ENCODE results near the gene FBXL22.

The FBXL22 gene

GRCh38 chr15:63573533-63573932 lies 23.7 kb upstream of the FBXL22 start:
- no peak for DNase-seq (ENCODE audit: low spot score)
- no peak for TF ChIP-seq CTCF (IDR thresholded peaks at IDR 0.05; ENCODE audit: borderline replicate concordance, control extremely low read depth, extremely low read depth, insufficient read depth, missing control alignments)
- in situ Hi-C loops (cut with MboI; ENCODE audit: low sequenced_read_pairs, unreplicated experiment) = no loop called here

GRCh38 chr15:63575312-63575711 lies 21.9 kb upstream of the FBXL22 start:
- TF ChIP-seq CTCF (IDR thresholded peaks at IDR 0.05; ENCODE audit: borderline replicate concordance, control extremely low read depth, extremely low read depth, insufficient read depth, missing control alignments) = no peak
- in situ Hi-C loops (cut with MboI; ENCODE audit: low sequenced_read_pairs, unreplicated experiment) = no loop called here
- no peak for DNase-seq (ENCODE audit: low spot score)

GRCh38 chr15:63576441-63576840 lies 20.7 kb upstream of the FBXL22 start:
- in situ Hi-C loops (cut with MboI; ENCODE audit: low sequenced_read_pairs, unreplicated experiment) = no loop called here

GRCh38 chr15:63582179-63582578 lies 15.0 kb upstream of the FBXL22 start:
- in situ Hi-C loops (cut with MboI; ENCODE audit: low sequenced_read_pairs, unreplicated experiment) = no loop called here
- no peak for TF ChIP-seq CTCF (IDR thresholded peaks at IDR 0.05; ENCODE audit: borderline replicate concordance, control extremely low read depth, extremely low read depth, insufficient read depth, missing control alignments)

More at GRCh38 chr15:63576441-63576840, 20.7 kb upstream of the FBXL22 start:
- no peak for TF ChIP-seq CTCF (IDR thresholded peaks at IDR 0.05; ENCODE audit: borderline replicate concordance, control extremely low read depth, extremely low read depth, insufficient read depth, missing control alignments)
- no peak for DNase-seq (ENCODE audit: low spot score)

GRCh38 chr15:63582718-63583426 lies 14.3 kb upstream of the FBXL22 start:
- in situ Hi-C loops (cut with MboI; ENCODE audit: low sequenced_read_pairs, unreplicated experiment) = no loop called here
- DNase-seq (ENCODE audit: low spot score) = no peak
- no peak for TF ChIP-seq CTCF (IDR thresholded peaks at IDR 0.05; ENCODE audit: borderline replicate concordance, control extremely low read depth, extremely low read depth, insufficient read depth, missing control alignments)

More at GRCh38 chr15:63582179-63582578, 15.0 kb upstream of the FBXL22 start:
- no peak for DNase-seq (ENCODE audit: low spot score)

GRCh38 chr15:63586790-63587189 lies 10.4 kb upstream of the FBXL22 start:
- in situ Hi-C loops (cut with MboI; ENCODE audit: low sequenced_read_pairs, unreplicated experiment) = no loop called here
- TF ChIP-seq CTCF (IDR thresholded peaks at IDR 0.05; ENCODE audit: borderline replicate concordance, control extremely low read depth, extremely low read depth, insufficient read depth, missing control alignments) = no peak
- DNase-seq (ENCODE audit: low spot score) = no peak
